Activated effector memory CD4-positive, alpha-beta T cell treated with Interleukin-2 at 50 U/mL for 16 hours (primary cell): ENCODE data around the gene MAGEB6.
"Not testable (repeated sequence)": the region's sequence is repeated elsewhere in the genome, so short reads cannot be mapped to it uniquely, and the experiment has no call there.

Source experiments
- DNase-seq: peaks from one replicate; pipeline ENCODE4 v3.0.0-alpha.2; 2020

MAGEB6 gene

DNA sequence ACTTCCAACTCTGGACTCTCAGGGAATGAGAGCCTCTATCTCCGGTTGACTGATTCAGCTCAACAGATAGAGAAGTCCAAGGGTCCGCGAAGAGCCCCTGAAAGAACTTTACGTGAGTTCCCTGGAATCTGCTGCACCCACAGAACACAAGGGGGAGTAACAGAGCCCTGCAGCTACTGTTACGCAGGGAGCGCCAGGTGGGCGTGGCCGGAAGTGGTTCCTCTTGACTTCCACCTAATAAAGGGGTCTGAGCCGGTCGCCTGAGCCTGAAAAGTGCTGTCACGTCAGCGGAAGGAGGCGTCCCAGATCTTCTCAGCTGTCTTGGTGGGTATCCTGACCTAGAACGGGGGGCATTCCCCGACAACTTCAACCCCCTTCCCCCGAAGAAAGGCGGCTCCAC, at the start of gene MAGEB6:
MAGEB6 (plus strand) TSS at position 237 of the 400 bp plus-strand sequence. CDS start 1,407 bp downstream, outside the sequence.
- no peak for DNase-seq

DNA sequence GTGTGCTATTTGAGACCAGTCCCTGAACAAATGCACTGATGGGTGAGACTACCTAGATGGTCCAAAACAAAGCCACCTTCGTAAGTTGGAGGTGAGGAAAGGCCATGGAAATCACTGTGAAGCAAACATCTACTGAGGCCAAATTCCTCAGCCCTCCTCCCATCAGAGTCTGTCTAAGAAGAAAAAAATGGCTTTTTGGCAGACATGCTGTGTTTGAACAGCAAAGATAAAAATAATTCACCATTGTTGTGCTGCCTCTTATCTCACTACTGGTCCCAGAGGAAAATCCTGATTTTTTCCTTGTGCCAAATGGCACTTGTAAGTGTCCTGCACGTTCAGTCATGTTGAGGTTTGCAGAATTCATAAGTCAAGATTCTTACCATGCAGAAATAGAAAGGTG, 46.2 kb upstream of the MAGEB6 start:
- DNase-seq: no peak

- no peak for DNase-seq
Measured at GRCh38 chrX:26160301-26160700, 31.9 kb upstream of the MAGEB6 start, which contains the start of gene MAGEB6B. Gene MAGEB6B (plus strand): TSS chrX:26160601. CDS start chrX:26160601, 0 bp downstream.

- no peak for DNase-seq
Measured at GRCh38 chrX:26203561-26203960, 11.3 kb downstream of the MAGEB6 start.

- not testable (repeated sequence) for DNase-seq
Measured at GRCh38 chrX:26204717-26205116, 12.5 kb downstream of the MAGEB6 start.

DNA sequence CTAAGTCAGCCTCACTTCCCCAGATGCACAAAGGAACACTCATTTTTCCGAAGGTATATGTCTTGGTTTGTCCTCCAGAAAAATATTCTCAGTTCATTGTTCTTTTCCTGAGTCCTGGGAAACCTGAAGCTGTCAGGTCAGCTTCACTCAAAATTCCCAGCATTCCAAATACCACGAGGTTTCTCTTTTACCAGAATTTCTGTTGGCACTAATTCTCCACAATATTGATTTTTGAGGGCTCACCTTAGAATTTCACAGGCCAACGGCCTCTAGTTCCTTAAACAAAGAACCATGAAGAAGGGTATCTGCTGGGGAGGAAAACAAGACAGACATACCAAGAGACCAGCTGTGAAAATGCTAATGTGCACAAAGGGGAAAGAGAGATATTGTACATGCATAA, 15.8 kb downstream of the MAGEB6 start:
- no peak for DNase-seq

DNA sequence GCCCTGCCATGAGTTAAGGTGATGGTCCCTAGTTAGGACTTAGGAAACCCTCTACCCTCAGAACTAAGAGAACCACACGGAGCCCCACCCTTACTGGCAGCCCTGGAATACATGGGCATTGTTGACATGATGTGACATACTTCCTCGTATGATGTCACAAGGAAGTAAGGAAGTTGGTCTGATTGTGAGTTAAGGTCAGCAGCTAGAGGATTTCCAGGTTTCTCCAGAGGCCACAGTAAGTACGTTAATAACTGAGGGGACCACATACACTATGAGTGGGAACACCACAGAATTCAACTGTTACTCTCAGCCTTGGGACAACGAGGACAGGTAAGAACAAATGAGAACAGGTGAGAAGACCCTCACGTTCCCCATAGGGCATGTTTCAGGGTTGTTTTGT, 23.6 kb downstream of the MAGEB6 start, which contains the start of gene MAGEB5:
MAGEB5 (plus strand) TSS at position 301 of the 400 bp plus-strand sequence. CDS start 1,133 bp downstream, outside the sequence.
- no peak for DNase-seq

- no peak for DNase-seq
Measured at GRCh38 chrX:26219351-26219750, 27.1 kb downstream of the MAGEB6 start.

DNA sequence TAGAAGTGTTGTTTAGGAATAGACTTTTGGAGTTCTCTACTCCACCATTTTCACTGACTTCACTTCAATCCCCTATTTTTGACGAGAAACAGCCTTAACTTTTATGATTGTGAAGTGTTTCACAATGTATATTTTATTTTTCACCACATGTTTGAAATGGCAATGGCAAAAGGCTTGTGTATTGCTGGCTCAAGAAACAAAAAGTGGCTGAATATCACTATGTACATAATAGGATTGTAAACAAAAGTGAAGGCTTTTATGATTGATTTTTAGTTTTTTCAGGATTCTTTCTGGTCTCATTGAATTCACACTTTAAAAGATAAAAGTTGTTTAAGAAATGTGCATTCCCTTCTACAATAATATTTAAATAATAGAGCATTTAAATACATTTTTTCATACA, 41.9 kb downstream of the MAGEB6 start:
- no peak for DNase-seq
